GF-D8 (cell line): Measurements from ENCODE around the gene IGF2.

Experiments
- DNase-seq: peaks from one replicate; lab custom pipeline; 2025; lab: John Stamatoyannopoulos, UW

Gene IGF2

GRCh38 chr11:2153581-2154194, 14.5 kb upstream of the IGF2 start:
- DNase-seq = no peak

- no peak for DNase-seq
Measured at GRCh38 chr11:2151500-2152257, 12.5 kb upstream of the IGF2 start.

- no peak for DNase-seq
Measured at GRCh38 chr11:2149864-2150847, 11.0 kb upstream of the IGF2 start.

- DNase-seq = no peak
Measured at GRCh38 chr11:2149460-2149859, 10.3 kb upstream of the IGF2 start.

- DNase-seq = no peak
Measured at GRCh38 chr11:2148595-2148994, 9.4 kb upstream of the IGF2 start.

GRCh38 chr11:2147391-2147790, 8.2 kb upstream of the IGF2 start:
- no peak for DNase-seq

GRCh38 chr11:2146051-2146450, 6.9 kb upstream of the IGF2 start:
- no peak for DNase-seq

GRCh38 chr11:2144544-2145248, 5.5 kb upstream of the IGF2 start:
- DNase-seq = no peak

- DNase-seq = no peak
Measured at GRCh38 chr11:2143799-2144543, 4.8 kb upstream of the IGF2 start.

GRCh38 chr11:2143477-2143798, 4.2 kb upstream of the IGF2 start:
- DNase-seq = no peak

GRCh38 chr11:2142762-2143202, 3.6 kb upstream of the IGF2 start:
- DNase-seq = no peak

GRCh38 chr11:2142300-2142759, 3.1 kb upstream of the IGF2 start:
- DNase-seq = no peak

- no peak for DNase-seq
Measured at GRCh38 chr11:2140411-2141400, 1.5 kb upstream of the IGF2 start.

GRCh38 chr11:2139621-2140337, 590 bp upstream of the IGF2 start:
- no peak for DNase-seq

- no peak for DNase-seq
Measured at GRCh38 chr11:2138431-2139122, 612 bp downstream of the IGF2 start.

GRCh38 chr11:2138068-2138430, 1.1 kb downstream of the IGF2 start:
- DNase-seq = no peak

- no peak for DNase-seq
Measured at GRCh38 chr11:2137202-2138067, 1.8 kb downstream of the IGF2 start.

GRCh38 chr11:2136952-2137201, 2.3 kb downstream of the IGF2 start:
- no peak for DNase-seq
